Activated CD4-positive, alpha-beta T cell treated with anti-CD3 and anti-CD28 coated beads for 48 hours (primary cell): ENCODE measurements around the gene WDR19.

Experiments used
- DNase-seq: peaks from one replicate; pipeline ENCODE4 v3.0.0-alpha.2; 2020

WDR19 gene

GRCh38 chr4:39305912-39306677, 123.8 kb downstream of the WDR19 start:
- DNase-seq: no peak

- no peak for DNase-seq
Observed at GRCh38 chr4:39308611-39309010, 126.3 kb downstream of the WDR19 start.

- no peak for DNase-seq
Observed at GRCh38 chr4:39312816-39313215, 130.5 kb downstream of the WDR19 start.

- DNase-seq: no peak
Observed at GRCh38 chr4:39319676-39320075, 137.3 kb downstream of the WDR19 start.

GRCh38 chr4:39320381-39321115, 138.2 kb downstream of the WDR19 start:
- no peak for DNase-seq

GRCh38 chr4:39323821-39324220, 141.5 kb downstream of the WDR19 start:
- no peak for DNase-seq

GRCh38 chr4:39324446-39324845, 142.1 kb downstream of the WDR19 start:
- no peak for DNase-seq

- no peak for DNase-seq
Observed at GRCh38 chr4:39324897-39325613, 142.7 kb downstream of the WDR19 start.

GRCh38 chr4:39326468-39326977, 144.2 kb downstream of the WDR19 start:
- DNase-seq: no peak

GRCh38 chr4:39330353-39330752, 148.0 kb downstream of the WDR19 start:
- no peak for DNase-seq

GRCh38 chr4:39331191-39331590, 148.9 kb downstream of the WDR19 start:
- no peak for DNase-seq
